Measurements from ENCODE around the gene TOMM20L. TPM values are rescaled to one million over a fixed set of nuclear protein-coding genes. Genes with fewer than 3 reads are reported as not detected.
"Not testable (repeated sequence)": the region's sequence is repeated elsewhere in the genome, so short reads cannot be mapped to it uniquely, and the experiment has no call there.

Gene TOMM20L
- total RNA-seq, result not detected

DNA sequence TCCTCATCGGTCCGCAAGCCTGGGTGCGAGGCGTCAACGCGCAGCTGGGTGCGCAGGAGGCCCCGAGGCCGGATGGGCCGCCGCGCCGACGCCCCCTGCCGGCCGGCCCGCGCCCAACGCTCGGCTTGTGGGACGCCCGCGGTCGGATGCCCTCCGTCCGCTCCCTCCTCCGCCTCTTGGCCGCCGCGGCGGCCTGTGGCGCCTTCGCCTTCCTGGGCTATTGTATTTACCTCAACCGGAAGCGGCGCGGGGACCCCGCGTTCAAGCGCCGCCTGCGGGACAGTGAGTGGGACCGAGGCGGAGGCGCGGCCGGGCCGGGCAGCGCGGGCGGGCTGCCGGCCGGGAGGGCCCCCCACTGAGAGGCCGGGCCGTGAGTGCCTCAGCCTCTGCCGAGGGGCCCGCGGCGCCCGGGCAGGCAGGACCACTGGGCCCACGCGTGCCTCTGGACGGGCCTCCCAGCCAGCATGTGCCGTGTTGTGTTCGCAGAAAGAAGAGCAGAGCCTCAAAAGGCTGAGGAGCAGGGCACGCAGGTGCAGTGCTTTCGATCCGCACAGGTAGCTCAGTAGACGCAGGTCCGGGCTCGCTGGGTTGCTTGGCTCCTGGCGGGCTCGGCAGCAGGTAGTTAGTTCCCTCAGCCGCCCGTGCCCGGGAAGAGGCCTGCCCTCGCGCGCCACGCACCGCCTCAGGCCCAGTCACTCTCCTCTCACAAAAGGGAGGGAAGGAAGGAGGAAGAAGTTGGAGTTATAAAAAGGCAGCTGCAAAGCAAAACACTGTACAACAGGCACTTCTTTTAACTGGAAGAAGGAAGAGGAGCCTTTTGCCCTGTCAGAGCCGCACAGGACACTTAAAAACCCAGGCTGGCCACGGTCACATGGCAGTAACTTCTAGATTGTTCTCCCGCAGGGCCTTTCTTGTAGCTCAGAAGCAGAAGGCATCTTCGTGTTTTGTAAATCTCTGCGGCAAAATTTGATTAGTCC lies at the start of gene TOMM20L:
Gene TOMM20L (plus strand): TSS at position 119 of the 977 bp plus-strand sequence. CDS start 28 bp downstream, at position 147.
- H3K27me3 Mint-ChIP-seq, result no peaks in the 10 kb centered on the region
- no peaks in the 10 kb centered on the region for H3K36me3 Mint-ChIP-seq
- peak within 1 kb of the TSS; percentile 58 for H3K27ac Mint-ChIP-seq
- DNase-seq, result peak; percentile 80
- H3K4me3 Mint-ChIP-seq, result peak within 1 kb of the TSS; percentile 66
- no peaks in the 10 kb centered on the region for H3K9me3 Mint-ChIP-seq
- H3K4me1 Mint-ChIP-seq (ENCODE audit: low read depth), result peaks cover 11% of the 10 kb centered on the region
- CTCF ChIA-PET, result interaction anchor here (0.6 to 2.3 kb wide), 32 partner anchors 9 to 290 kb away, joined by 3 to 21 read pairs (median 4); partner anchors contain the start of genes ARID4A, KIAA0586, PSMA3 and TIMM9
- POLR2A ChIA-PET, result interaction anchor here (0.7 to 1.2 kb wide), 3 partner anchors 30 to 98 kb away, joined by 3 read pairs; partner anchors contain the start of gene ARID4A
- intact Hi-C loops (cut with micrococcal nuclease), result loop anchor here (1.0 to 10.0 kb wide), 3 partner anchors 31 to 288 kb away; partner anchors contain the start of genes KIAA0586, PSMA3 and TIMM9

DNA sequence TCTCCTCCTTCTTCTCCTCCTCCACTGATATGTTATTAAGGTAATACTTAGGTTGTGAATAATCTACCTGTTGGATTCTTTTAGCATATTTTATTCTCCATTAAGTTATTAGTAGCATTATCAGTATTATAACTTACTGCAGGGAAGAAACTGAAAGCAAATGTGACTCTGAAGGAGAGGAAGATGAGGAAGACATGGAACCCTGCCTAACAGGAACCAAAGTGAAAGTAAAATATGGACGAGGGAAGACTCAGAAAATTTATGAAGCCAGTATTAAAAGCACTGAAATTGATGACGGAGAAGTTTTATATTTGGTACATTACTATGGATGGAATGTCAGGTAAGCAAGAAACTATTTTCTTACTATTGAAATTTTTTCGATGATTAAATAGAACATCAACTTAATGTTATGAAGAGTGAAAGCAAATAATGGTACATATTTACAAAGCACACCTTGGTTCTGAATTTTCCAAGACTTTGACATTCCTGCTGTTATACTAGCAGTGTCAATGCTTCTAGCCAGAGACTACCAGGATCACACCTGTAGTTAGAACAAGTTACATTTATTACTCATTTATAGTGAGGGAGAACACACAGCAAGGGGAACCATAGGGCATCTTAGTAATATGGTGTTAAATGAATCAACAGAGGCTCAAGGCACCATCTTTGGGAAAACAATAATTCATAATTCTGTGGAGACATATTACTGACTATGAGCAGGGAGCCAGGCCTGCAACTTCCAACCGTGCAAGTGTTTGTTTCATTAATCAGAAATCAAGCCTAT lies 42.0 kb upstream of the TOMM20L start:
- no peak for DNase-seq
- peak overlapping the region; percentile 44 for H3K27ac Mint-ChIP-seq
- H3K9me3 Mint-ChIP-seq, result no peaks in the 10 kb centered on the region
- H3K4me3 Mint-ChIP-seq, result peak overlapping the region; percentile 21
- H3K36me3 Mint-ChIP-seq, result peaks cover 30% of the 10 kb centered on the region
- peaks cover 28% of the 10 kb centered on the region for H3K4me1 Mint-ChIP-seq (ENCODE audit: low read depth)
- no peaks in the 10 kb centered on the region for H3K27me3 Mint-ChIP-seq
- ChIA-PET CTCF (no interaction called here), POLR2A (no interaction called here)
- intact Hi-C loops (cut with micrococcal nuclease), result no loop called here

DNA sequence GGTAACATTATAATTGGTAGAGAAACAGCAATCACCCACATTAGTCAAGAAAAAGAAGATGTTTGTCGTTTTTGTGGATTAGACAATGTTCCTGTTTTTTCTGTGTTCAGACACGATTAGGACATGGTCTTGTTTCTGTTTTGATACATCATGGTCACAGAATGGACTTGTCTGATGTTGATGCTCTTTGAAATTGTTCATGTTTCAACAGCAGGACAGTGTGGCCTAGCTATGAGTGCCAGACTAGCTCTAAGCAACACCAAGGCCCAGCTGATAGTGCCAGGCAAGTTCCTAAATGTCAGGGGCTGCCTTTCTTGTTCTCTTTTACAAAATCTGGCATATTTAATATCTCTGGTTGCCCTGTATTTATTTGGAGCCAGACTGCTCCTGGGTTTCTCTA lies 40.9 kb upstream of the TOMM20L start:
- Mint-ChIP-seq H3K27me3 (no peaks in the 10 kb centered on the region), H3K27ac (no peak overlapping the region), H3K36me3 (peaks cover 26% of the 10 kb centered on the region), H3K9me3 (no peaks in the 10 kb centered on the region), H3K4me1 (ENCODE audit: low read depth) (peaks cover 28% of the 10 kb centered on the region), H3K4me3 (no peak overlapping the region)
- intact Hi-C loops (cut with micrococcal nuclease), result no loop called here
- DNase-seq, result no peak
- POLR2A ChIA-PET, result no interaction called here
- CTCF ChIA-PET, result no interaction called here

DNA sequence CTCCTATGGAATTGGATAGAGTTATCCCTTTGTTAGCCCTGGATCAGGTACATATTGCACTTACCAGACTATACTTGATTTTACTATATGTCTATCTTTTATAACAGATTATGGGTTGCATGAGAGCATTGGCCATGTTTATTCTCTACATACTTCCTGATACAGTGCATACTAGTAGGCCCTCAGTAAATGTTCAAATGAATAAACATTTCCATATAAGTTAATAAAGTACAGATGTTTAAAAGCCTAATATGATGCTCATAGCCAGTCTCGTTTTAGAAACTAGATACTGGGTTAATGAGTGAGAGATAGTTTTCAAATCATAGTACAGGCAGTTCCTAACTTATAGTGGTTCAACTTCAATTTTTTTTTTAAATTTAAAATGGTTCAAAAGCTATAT lies 39.5 kb upstream of the TOMM20L start:
- intact Hi-C loops (cut with micrococcal nuclease), result no loop called here
- ChIA-PET CTCF (interaction anchor here (1.4 kb wide), 1 partner anchor 39 kb away, joined by 5 read pairs; the partner anchor contains the start of gene TOMM20L), POLR2A (no interaction called here)
- H3K27me3 Mint-ChIP-seq, result no peaks in the 10 kb centered on the region
- peaks cover 28% of the 10 kb centered on the region for H3K4me1 Mint-ChIP-seq (ENCODE audit: low read depth)
- no peak overlapping the region for H3K27ac Mint-ChIP-seq
- no peak overlapping the region for H3K4me3 Mint-ChIP-seq
- H3K36me3 Mint-ChIP-seq, result peaks cover 22% of the 10 kb centered on the region
- no peaks in the 10 kb centered on the region for H3K9me3 Mint-ChIP-seq
- no peak for DNase-seq

DNA sequence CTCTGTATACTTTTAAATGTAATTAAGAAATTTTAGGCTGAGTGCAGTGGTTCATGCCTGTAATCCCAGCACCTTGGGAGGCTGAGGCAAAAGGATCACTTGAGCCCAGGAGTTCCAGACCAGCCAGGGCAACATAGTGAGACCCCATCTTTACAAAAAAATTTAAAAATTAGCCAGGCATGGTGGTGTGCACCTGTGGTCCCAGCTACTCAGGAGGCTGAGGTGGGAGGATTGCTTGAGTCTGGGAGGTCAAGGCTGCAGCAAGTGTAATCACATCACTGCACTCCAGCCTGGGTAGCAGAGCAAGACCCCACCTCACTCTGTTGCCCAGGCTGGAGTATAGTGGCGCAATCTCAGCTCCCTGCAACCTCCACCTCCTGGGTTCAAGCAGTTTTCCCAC lies 33.5 kb upstream of the TOMM20L start:
- H3K4me3 Mint-ChIP-seq; DNase-seq; POLR2A ChIA-PET; H3K27ac Mint-ChIP-seq; H3K27me3 Mint-ChIP-seq; H3K4me1 Mint-ChIP-seq (ENCODE audit: low read depth); H3K9me3 Mint-ChIP-seq: not testable (repeated sequence)
- H3K36me3 Mint-ChIP-seq, result peaks cover 23% of the 10 kb centered on the region
- CTCF ChIA-PET, result interaction anchor here (0.7 kb wide), 1 partner anchor 34 kb away, joined by 3 read pairs; no protein-coding TSS in a partner anchor
- intact Hi-C loops (cut with micrococcal nuclease), result loop anchor here (2.0 kb wide), 2 partner anchors 63 to 253 kb away; partner anchors contain the start of gene ARID4A

DNA sequence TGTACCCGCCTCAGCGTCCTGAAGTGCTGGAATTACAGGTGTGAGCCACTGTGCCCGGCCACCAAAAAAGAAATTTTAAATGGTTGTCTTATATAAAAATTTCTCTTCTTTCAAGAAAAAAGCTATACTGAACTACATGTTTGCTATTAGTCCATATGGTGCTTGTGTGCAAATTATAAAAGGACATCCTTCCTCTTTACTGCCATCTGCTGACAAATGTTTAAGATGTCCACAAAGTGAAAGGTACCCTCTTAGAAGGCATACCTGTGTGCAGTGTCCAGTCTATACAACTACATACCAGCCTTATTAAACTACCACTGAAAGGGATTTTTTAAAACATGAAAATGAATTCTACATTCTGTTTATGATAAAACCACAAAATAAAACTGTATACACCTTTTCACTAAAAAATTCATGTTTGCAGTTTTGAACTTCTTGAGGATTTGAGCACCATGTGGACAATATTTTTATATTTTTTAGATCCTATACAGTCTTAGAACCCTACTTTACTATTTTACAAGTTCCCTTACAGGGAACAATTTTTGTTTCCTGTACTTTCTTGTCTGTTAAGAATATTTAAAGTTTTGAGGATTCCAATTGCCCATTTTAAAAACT lies 32.8 kb upstream of the TOMM20L start:
- ChIA-PET CTCF (interaction anchor here (0.7 to 1.2 kb wide), 2 partner anchors 13 to 34 kb away, joined by 3 read pairs; no protein-coding TSS in a partner anchor), POLR2A (no interaction called here)
- H3K27ac Mint-ChIP-seq, result no peak overlapping the region
- H3K4me1 Mint-ChIP-seq (ENCODE audit: low read depth), result peaks cover 7% of the 10 kb centered on the region
- H3K9me3 Mint-ChIP-seq, result no peaks in the 10 kb centered on the region
- intact Hi-C loops (cut with micrococcal nuclease), result loop anchor here (2.0 kb wide), 2 partner anchors 64 to 254 kb away; partner anchors contain the start of gene ARID4A
- no peak overlapping the region for H3K4me3 Mint-ChIP-seq
- peaks cover 29% of the 10 kb centered on the region for H3K36me3 Mint-ChIP-seq
- no peaks in the 10 kb centered on the region for H3K27me3 Mint-ChIP-seq
- DNase-seq, result no peak

DNA sequence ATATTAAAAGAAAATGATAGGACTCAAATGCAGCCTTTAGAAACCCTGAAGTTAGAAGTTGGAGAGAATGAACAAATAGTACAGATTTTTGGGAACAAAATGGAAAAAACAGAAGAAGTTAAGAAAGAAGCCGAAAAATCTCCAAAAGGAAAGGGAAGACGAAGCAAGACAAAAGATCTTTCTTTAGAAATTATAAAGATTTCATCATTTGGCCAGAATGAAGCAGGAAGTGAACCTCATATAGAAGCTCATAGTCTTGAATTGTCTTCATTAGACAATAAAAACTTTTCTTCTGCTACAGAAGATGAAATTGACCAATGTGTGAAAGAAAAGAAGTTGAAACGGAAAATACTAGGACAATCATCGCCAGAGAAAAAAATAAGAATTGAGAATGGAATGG lies 31.4 kb upstream of the TOMM20L start:
- POLR2A ChIA-PET, result no interaction called here
- H3K4me3 Mint-ChIP-seq, result no peak overlapping the region
- H3K36me3 Mint-ChIP-seq, result peaks cover 35% of the 10 kb centered on the region
- no peaks in the 10 kb centered on the region for H3K27me3 Mint-ChIP-seq
- H3K9me3 Mint-ChIP-seq, result no peaks in the 10 kb centered on the region
- no peak for DNase-seq
- CTCF ChIA-PET, result interaction anchor here (1.2 kb wide), 1 partner anchor 12 kb away, joined by 3 read pairs; no protein-coding TSS in a partner anchor
- no peak overlapping the region for H3K27ac Mint-ChIP-seq
- intact Hi-C loops (cut with micrococcal nuclease), result no loop called here
- H3K4me1 Mint-ChIP-seq (ENCODE audit: low read depth), result peaks cover 7% of the 10 kb centered on the region

DNA sequence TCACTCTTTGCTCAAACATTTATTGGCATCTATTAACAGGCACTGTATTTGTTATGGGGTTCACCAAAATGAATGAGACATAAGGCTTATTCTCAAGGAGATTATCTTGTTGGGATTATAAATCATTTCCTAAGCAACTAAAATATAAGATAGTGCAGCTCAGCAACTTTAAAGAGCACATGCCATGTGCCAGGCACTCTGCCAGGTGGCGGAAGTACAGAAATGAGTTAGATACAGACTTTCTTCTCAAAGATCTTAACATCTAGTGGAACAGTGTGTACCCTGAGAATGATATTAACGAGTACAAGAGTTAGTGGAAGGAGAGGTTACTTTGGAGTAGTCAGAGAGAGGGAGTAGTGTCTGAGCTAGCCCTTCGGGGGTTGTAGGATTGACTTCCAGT lies 28.4 kb upstream of the TOMM20L start:
- POLR2A ChIA-PET, result no interaction called here
- Mint-ChIP-seq H3K27me3 (no peaks in the 10 kb centered on the region), H3K4me1 (ENCODE audit: low read depth) (peaks cover 7% of the 10 kb centered on the region), H3K4me3 (no peak overlapping the region), H3K36me3 (peaks cover 43% of the 10 kb centered on the region), H3K9me3 (no peaks in the 10 kb centered on the region), H3K27ac (peak overlapping the region; percentile 38)
- CTCF ChIA-PET, result no interaction called here
- DNase-seq, result no peak
- intact Hi-C loops (cut with micrococcal nuclease), result no loop called here

DNA sequence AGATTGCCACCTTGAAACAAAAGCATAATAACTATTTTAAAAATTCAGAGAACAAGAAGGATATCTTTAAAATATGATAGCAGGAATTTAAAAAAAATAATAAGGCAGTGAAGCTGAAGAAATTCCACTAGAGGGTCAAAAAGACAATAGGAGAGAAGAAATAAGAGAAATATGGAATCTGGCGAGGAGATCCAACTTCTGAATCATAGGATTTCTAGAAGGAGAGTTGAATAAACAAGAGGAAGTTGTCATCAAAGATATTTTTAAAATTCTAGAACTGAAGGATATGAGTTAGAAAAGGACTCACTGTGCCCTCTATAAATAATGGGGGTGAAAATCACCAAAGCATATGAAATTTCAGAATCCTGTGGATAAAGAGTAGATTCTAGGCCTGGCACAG lies 26.8 kb upstream of the TOMM20L start:
- Mint-ChIP-seq H3K36me3 (peaks cover 43% of the 10 kb centered on the region), H3K27ac (no peak overlapping the region), H3K4me1 (ENCODE audit: low read depth) (peaks cover 7% of the 10 kb centered on the region), H3K27me3 (no peaks in the 10 kb centered on the region), H3K4me3 (no peak overlapping the region), H3K9me3 (no peaks in the 10 kb centered on the region)
- no peak for DNase-seq
- CTCF ChIA-PET, result interaction anchor here (1.8 kb wide), 1 partner anchor 27 kb away, joined by 5 read pairs; the partner anchor contains the start of gene TOMM20L
- intact Hi-C loops (cut with micrococcal nuclease), result no loop called here
- POLR2A ChIA-PET, result no interaction called here

DNA sequence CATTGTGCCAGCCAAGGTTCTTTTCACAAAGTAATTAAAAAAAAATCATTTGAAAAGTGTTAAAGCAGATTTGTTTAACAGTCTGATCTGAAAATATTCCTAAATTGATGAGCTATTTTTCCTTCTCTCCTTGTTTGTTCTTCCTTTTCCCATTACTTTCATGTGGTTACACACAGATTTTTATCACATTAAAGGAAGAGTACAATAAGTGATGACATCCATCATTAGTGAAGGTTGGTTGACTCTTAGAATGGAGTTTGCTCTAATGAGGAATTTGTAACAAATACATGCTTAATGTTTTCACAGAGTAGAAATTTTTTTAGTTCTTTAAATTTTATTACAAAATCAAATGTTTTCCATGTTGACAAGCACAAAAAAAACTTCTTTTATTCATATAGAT lies 18.9 kb upstream of the TOMM20L start:
- no peaks in the 10 kb centered on the region for H3K9me3 Mint-ChIP-seq
- H3K4me3 Mint-ChIP-seq, result no peak overlapping the region
- ChIA-PET CTCF (interaction anchor here (2.2 kb wide), 1 partner anchor 19 kb away, joined by 6 read pairs; the partner anchor contains the start of gene TOMM20L), POLR2A (no interaction called here)
- no peak for DNase-seq
- no peaks in the 10 kb centered on the region for H3K4me1 Mint-ChIP-seq (ENCODE audit: low read depth)
- H3K36me3 Mint-ChIP-seq, result peaks cover 31% of the 10 kb centered on the region
- no peak overlapping the region for H3K27ac Mint-ChIP-seq
- no peaks in the 10 kb centered on the region for H3K27me3 Mint-ChIP-seq
- intact Hi-C loops (cut with micrococcal nuclease), result no loop called here

DNA sequence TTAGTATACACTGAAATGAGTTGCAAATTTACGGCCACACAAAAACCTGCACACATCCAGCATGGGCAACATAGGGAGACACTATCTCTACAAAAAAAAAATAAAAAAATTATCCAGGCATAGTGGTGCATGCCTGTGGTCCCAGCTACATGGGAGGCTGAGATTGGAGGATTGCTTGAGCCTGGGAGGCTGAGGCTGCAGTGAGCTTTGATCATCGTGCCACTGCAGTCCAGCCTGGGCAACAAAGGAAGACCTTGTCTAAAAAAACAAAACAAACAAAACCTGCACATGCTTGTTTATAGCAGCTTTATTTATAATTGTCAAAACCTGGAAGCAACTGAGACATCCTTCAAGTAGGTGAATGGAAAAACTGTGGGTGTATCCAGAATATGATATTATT lies 4.9 kb upstream of the TOMM20L start:
- no peaks in the 10 kb centered on the region for H3K27me3 Mint-ChIP-seq
- peaks cover 3% of the 10 kb centered on the region for H3K36me3 Mint-ChIP-seq
- H3K4me3 Mint-ChIP-seq, result no peak overlapping the region
- DNase-seq, result no peak
- intact Hi-C loops (cut with micrococcal nuclease), result loop anchor here (10.0 kb wide), 1 partner anchor 146 kb away; the partner anchor contains the start of gene PSMA3
- POLR2A ChIA-PET, result no interaction called here
- CTCF ChIA-PET, result no interaction called here
- no peak overlapping the region for H3K27ac Mint-ChIP-seq
- H3K9me3 Mint-ChIP-seq, result no peaks in the 10 kb centered on the region
- peaks cover 6% of the 10 kb centered on the region for H3K4me1 Mint-ChIP-seq (ENCODE audit: low read depth)

Data from activated CD4-positive, alpha-beta memory T cell treated with anti-CD3 and anti-CD28 coated beads for 36 hours (primary cell).